HFFc6 (cell line): ENCODE results near the gene LHX4. TPM values are rescaled to one million over a fixed set of nuclear protein-coding genes. Genes with fewer than 3 reads are reported as not detected.

Experiments used
- DNase-seq: peaks from one replicate; pipeline ENCODE4 v3.0.0-alpha.2; 2018
- H3K27ac Mint-ChIP-seq: 2 replicates; pipeline ENCODE4 v1.8.0; 2020; ENCODE audit warnings: mild to moderate bottlenecking, mixed read lengths
- H3K27me3 Mint-ChIP-seq: 2 replicates; pipeline ENCODE4 v1.8.0; 2021; ENCODE audit warnings: mild to moderate bottlenecking, moderate library complexity, mixed read lengths; ENCODE audit not compliant: insufficient read depth
- H3K36me3 Mint-ChIP-seq: 2 replicates; pipeline ENCODE4 v1.8.0; 2021; ENCODE audit warnings: low read depth, mixed read lengths
- H3K4me1 Mint-ChIP-seq: 2 replicates; pipeline ENCODE4 v1.8.0; 2020; ENCODE audit warnings: low read depth, mixed read lengths
- H3K4me3 Mint-ChIP-seq: 2 replicates; pipeline ENCODE4 v1.8.0; 2020; ENCODE audit warnings: mild to moderate bottlenecking, moderate library complexity, mixed read lengths
- H3K9me3 Mint-ChIP-seq: 2 replicates; pipeline ENCODE4 v1.8.0; 2020; ENCODE audit warnings: mild to moderate bottlenecking, mixed read lengths
- total RNA-seq, 6 experiments: library from RNA; stranded (reverse); fragmentation: NEBNext Ultra II Directional; extraction: Animal tissue kit (Norgen Biotek cat#: 25700); gene quantifications; 2 replicates in 1 of 6; 3 replicates in 5 of 6; pipeline ENCODE4 v1.2.3, GENCODE V29; 2021
- TF ChIP-seq, protein P1 (sequence below): fragments of 200-600 bp; sonication (generic); IDR thresholded peaks from 2 replicates; pipeline ENCODE4 v1.5.0; 2021; ENCODE audit warnings: antibody characterized with exemption, mild to moderate bottlenecking

The LHX4 gene
- total RNA-seq, 6 experiments from 2014 or later = 0.28 to 0.71 (median 0.41) TPM

DNA sequence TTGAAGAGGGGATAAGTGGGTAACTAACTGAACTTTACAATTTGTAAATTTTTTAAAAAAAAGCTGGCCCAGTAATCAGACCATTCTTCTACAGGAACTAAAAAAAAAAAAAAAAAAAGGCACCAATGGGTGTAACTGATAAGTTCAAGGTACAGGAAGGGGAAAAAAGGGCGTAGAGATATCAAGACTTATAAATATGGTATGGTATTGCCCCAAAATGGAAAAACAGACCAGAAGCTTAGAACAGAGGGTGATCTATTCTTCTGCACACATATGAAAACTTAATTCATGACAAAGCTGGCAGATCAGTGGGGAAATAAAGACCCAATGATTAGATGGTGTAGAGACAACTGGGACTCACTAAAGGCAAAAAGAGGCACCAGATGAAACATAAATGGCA is 58.9 kb downstream of the LHX4 start:
- Mint-ChIP-seq H3K9me3 (no peaks in the 10 kb centered on the region), H3K27ac (no peak overlapping the region), H3K4me1 (peaks cover 5% of the 10 kb centered on the region; the same call in 1 of the 2 replicates), H3K36me3 (no peaks in the 10 kb centered on the region; the same call in none of the 2 replicates), H3K27me3 (peaks cover 2% of the 10 kb centered on the region; the same call in 1 of the 2 replicates), H3K4me3 (no peak overlapping the region)
- DNase-seq = no peak
- TF ChIP-seq, protein P1, sequence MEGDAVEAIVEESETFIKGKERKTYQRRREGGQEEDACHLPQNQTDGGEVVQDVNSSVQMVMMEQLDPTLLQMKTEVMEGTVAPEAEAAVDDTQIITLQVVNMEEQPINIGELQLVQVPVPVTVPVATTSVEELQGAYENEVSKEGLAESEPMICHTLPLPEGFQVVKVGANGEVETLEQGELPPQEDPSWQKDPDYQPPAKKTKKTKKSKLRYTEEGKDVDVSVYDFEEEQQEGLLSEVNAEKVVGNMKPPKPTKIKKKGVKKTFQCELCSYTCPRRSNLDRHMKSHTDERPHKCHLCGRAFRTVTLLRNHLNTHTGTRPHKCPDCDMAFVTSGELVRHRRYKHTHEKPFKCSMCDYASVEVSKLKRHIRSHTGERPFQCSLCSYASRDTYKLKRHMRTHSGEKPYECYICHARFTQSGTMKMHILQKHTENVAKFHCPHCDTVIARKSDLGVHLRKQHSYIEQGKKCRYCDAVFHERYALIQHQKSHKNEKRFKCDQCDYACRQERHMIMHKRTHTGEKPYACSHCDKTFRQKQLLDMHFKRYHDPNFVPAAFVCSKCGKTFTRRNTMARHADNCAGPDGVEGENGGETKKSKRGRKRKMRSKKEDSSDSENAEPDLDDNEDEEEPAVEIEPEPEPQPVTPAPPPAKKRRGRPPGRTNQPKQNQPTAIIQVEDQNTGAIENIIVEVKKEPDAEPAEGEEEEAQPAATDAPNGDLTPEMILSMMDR = no peak

DNA sequence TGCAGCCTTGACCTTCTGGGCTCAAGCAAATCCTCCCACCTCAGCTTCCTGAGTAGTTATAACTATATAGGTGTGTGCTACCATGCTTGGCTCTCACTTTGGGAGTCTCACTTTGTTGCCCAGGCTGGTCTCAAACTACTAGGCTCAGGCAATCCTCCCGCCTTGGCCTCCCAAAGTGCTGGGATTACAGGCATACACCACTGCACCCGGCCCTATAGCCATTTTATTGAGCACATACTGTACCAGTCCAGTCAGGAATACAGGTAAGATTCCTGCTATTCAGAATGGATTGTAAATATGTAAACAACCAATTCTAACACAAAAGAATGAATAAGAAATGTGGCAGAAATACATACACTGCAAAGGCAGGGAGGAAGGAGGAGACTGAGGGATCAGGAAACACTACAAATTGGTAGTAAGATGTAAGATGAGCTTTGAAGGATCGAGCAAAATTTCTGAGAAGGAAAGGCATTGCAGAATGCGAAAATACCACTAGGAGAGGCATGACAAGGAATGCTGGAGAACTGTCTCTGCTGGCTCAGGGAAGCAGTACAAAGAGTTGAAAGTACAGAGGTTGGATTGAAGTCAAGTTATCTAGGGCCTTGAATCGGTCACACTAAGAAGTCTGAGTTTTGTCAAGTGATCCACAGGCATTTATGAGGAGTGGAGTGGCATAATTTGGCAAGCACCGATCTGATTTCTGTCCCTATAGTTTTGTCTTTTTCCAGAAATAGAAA is 60.4 kb downstream of the LHX4 start:
- TF ChIP-seq, protein P1 = no peak
- Mint-ChIP-seq H3K27me3 (no peaks in the 10 kb centered on the region), H3K27ac (no peak overlapping the region), H3K9me3 (no peaks in the 10 kb centered on the region), H3K4me1 (peaks cover 5% of the 10 kb centered on the region; the same call in 1 of the 2 replicates), H3K36me3 (no peaks in the 10 kb centered on the region; the same call in none of the 2 replicates), H3K4me3 (no peak overlapping the region)
- DNase-seq = no peak

DNA sequence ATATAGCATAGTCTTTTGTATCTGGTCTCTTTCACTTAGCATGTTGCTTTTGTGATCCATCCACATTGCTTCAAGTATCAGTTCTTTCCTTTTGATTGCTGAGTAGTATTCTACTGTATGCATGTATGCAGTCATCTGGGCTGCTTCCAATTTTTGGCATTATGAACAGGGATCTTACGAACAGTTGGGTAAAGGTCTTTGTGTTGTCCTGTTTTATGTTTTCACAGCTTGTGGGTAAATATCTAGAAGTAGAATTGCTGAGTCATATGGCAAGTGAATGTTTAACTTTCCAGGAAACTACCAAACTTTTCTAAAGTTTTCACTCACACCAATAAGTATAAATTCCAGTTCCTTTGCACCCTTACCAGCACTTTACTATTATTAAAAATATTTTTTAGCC is 60.9 kb downstream of the LHX4 start:
- H3K27ac Mint-ChIP-seq = no peak overlapping the region
- H3K4me3 Mint-ChIP-seq = no peak overlapping the region
- no peaks in the 10 kb centered on the region for H3K27me3 Mint-ChIP-seq
- no peak for DNase-seq
- H3K4me1 Mint-ChIP-seq = peaks cover 5% of the 10 kb centered on the region; the same call in 1 of the 2 replicates
- H3K36me3 Mint-ChIP-seq = no peaks in the 10 kb centered on the region; the same call in none of the 2 replicates
- TF ChIP-seq, protein P1 = no peak
- no peaks in the 10 kb centered on the region for H3K9me3 Mint-ChIP-seq

DNA sequence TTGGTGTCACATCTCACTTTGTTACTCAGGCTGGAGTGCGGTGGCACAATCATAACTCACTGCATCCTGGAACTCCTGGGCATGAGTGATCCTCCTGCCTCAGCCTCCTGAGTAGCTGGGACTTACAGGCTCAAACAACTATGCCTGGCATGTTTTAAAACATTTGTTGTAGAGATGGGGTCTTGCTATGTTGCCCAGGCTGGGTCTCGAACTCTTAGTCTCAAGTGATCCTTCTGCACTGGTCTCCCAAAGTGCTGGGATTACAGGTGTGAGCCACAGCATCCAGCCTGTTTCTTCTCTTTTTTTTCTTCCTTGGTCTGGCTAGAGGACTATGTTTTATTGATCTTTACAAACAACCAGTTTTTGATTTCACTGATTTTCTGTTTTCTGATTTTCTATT is 64.6 kb downstream of the LHX4 start:
- no peak overlapping the region for H3K4me3 Mint-ChIP-seq
- TF ChIP-seq, protein P1 = no peak
- no peak overlapping the region for H3K27ac Mint-ChIP-seq

DNA sequence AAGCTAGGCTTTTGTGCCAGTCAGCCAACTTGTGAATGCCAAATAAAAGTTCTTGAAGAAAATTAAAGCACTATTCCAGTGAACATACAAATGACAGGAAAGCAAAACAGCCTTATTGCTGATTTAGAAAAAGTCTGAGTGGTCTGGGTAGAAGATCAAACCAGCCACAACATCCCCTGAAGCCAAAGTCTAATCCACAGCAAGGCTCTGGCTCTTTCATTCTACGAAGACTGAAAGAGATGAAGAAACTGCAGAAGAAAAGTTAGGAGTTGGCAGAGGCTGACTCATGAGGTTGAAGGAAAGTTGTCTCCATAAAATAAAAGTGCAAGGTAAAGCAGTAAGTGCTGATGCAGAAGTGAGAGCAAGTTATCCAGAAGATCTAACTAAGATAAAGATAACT is 65.9 kb downstream of the LHX4 start:
- Mint-ChIP-seq H3K27me3 (no peaks in the 10 kb centered on the region), H3K27ac (no peak overlapping the region), H3K36me3 (no peaks in the 10 kb centered on the region; the same call in 1 of the 2 replicates), H3K4me1 (peaks cover 12% of the 10 kb centered on the region), H3K9me3 (no peaks in the 10 kb centered on the region), H3K4me3 (no peak overlapping the region)
- TF ChIP-seq, protein P1 = no peak
- no peak for DNase-seq

More for the DNA sequence above, 64.6 kb downstream of the LHX4 start:
- Mint-ChIP-seq H3K9me3 (no peaks in the 10 kb centered on the region), H3K4me1 (peaks cover 12% of the 10 kb centered on the region), H3K36me3 (no peaks in the 10 kb centered on the region; the same call in none of the 2 replicates), H3K27me3 (no peaks in the 10 kb centered on the region)
- DNase-seq = no peak
